ENCODE results near the gene JUND.

- TF ChIP-seq CTCF (IDR thresholded peaks at IDR 0.05) (no peak), POLR2A (IDR thresholded peaks at IDR 0.05) (no peak), EP300 (IDR thresholded peaks at IDR 0.05) (no peak)
Measured at GRCh38 chr19:18261474-18261873, 19.9 kb downstream of the JUND start.

Data from gastroesophageal sphincter (tissue), 3 donors.